ENCODE data around the gene NPR3. TPM values are rescaled to one million over a fixed set of nuclear protein-coding genes. Genes with fewer than 3 reads are reported as not detected.

The NPR3 gene
- polyA plus RNA-seq, 1 of the 3 experiments (the other 2 are of a cell fraction), result 35.8 TPM

DNA sequence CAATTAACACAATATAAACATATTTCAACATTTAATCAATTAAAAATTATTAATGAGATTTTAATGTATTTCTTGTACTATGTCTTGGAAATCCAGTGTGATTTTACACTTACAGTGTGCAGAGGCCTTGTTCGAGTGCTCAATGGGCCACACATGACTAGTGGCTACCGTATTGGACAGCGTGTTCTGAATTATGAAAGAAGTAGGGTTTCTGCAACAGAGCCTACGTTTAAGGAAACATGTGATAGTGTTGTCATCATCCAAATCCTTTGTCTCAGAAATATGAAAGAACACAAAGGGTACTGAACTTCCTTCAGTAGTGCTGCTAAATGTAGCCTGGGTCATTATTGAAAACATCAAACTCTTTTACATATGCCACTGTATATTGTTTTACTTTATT is 29.5 kb downstream of the NPR3 start:
- POLR2A ChIA-PET, result no interaction called here
- Histone ChIP-seq H3K9me2 (no peaks in the 10 kb centered on the region), H2AFZ (ENCODE audit: low read depth) (no peak overlapping the region), H3K9ac (no peak overlapping the region), H3K9me3 (no peaks in the 10 kb centered on the region), H3K27ac (ENCODE audit: low read depth in 2 of 2, low read length in 1 of 2) (no peak overlapping the region), H3K79me2 (ENCODE audit: insufficient read depth) (peaks cover 92% of the 10 kb centered on the region), H3K27me3 (ENCODE audit: insufficient read depth) (no peaks in the 10 kb centered on the region), H3K4me1 (ENCODE audit: control insufficient read depth in 1 of 2, insufficient read depth in 2 of 2, low read depth in 1 of 2, low read length in 1 of 2) (peaks cover 0 to 6% of the 10 kb centered on the region in 2 experiments; a peak in 1 of 4 replicates), H4K20me1 (ENCODE audit: insufficient read depth) (peaks cover 5% of the 10 kb centered on the region; the same call in 1 of the 2 replicates), H3K4me3 (ENCODE audit: low read depth in 2 of 2, low read length in 1 of 2) (no peak overlapping the region), H3F3A (replicated peaks; ENCODE audit: insufficient read depth) (peaks cover 20% of the 10 kb centered on the region), H3K4me2 (no peak overlapping the region), H3K36me3 (replicated peaks in 1 of 2; ENCODE audit: control insufficient read depth in 1 of 2, insufficient read depth in 2 of 2, low read length in 1 of 2) (peaks cover 6 to 78% of the 10 kb centered on the region in 2 experiments)
- CTCF ChIA-PET, result interaction anchor here (0.8 kb wide), 1 partner anchor 12 kb away, joined by 3 read pairs; no protein-coding TSS in a partner anchor
- no peak for DNase-seq
- TF ChIP-seq YY1 (IDR thresholded peaks at IDR 0.05; ENCODE audit: low read depth) (no peak), RXRA (IDR thresholded peaks at IDR 0.05; ENCODE audit: borderline replicate concordance, low read depth) (no peak), RFX5 (IDR thresholded peaks at IDR 0.05; ENCODE audit: low read length) (no peak), NFIC (IDR thresholded peaks at IDR 0.05; ENCODE audit: borderline replicate concordance) (no peak), FOSL2 (IDR thresholded peaks at IDR 0.05; ENCODE audit: borderline replicate concordance, low read depth) (no peak)
- 65% methylated on average over 4 of the region's 4 CpGs for WGBS (ENCODE audit: low lambda C conversion rate)

DNA sequence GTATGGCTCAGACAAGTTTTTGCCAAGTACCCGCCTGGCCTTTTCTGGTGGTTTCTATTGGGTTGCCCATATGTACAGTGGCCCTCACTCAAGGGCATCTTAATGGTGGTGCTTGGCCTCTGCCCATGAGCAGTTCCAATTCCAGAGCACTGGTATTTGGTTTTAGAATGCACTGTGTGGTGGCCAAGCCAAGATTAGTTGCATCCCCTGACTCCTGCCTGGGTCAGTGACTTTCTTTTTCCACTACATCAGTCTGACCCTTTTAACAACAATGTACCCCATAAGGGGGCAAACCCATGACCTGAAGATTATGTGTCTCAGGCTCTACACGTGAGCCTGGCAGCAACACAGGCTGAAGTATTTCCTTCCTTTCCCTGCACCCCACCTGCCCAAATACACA is 34.2 kb downstream of the NPR3 start:
- DNase-seq, result no peak
- ChIA-PET POLR2A (no interaction called here), CTCF (no interaction called here)
- H3K9me2 ChIP-seq, result no peaks in the 10 kb centered on the region
- no peaks in the 10 kb centered on the region for H3K4me1 ChIP-seq (ENCODE audit: control insufficient read depth in 1 of 2, insufficient read depth in 2 of 2, low read depth in 1 of 2, low read length in 1 of 2)
- H3K27ac ChIP-seq (ENCODE audit: low read depth in 2 of 2, low read length in 1 of 2), result no peak overlapping the region
- no peaks in the 10 kb centered on the region for H4K20me1 ChIP-seq (ENCODE audit: insufficient read depth)
- no peaks in the 10 kb centered on the region for H3K27me3 ChIP-seq (ENCODE audit: insufficient read depth)
- WGBS (ENCODE audit: low lambda C conversion rate), result 54% methylated on average over 2 of the region's 2 CpGs
- peaks cover 29% of the 10 kb centered on the region for H3F3A ChIP-seq (replicated peaks; ENCODE audit: insufficient read depth)
- H3K9ac ChIP-seq, result no peak overlapping the region
- H3K36me3 ChIP-seq (replicated peaks in 1 of 2; ENCODE audit: control insufficient read depth in 1 of 2, insufficient read depth in 2 of 2, low read length in 1 of 2), result peaks cover 6 to 97% of the 10 kb centered on the region in 2 experiments
- H3K9me3 ChIP-seq, result peaks cover 18% of the 10 kb centered on the region
- no peak overlapping the region for H3K4me2 ChIP-seq
- H3K79me2 ChIP-seq (ENCODE audit: insufficient read depth), result peaks cover 91% of the 10 kb centered on the region
- H2AFZ ChIP-seq (ENCODE audit: low read depth), result no peak overlapping the region
- H3K4me3 ChIP-seq (ENCODE audit: low read depth in 2 of 2, low read length in 1 of 2), result no peak overlapping the region
- TF ChIP-seq, protein P1, sequence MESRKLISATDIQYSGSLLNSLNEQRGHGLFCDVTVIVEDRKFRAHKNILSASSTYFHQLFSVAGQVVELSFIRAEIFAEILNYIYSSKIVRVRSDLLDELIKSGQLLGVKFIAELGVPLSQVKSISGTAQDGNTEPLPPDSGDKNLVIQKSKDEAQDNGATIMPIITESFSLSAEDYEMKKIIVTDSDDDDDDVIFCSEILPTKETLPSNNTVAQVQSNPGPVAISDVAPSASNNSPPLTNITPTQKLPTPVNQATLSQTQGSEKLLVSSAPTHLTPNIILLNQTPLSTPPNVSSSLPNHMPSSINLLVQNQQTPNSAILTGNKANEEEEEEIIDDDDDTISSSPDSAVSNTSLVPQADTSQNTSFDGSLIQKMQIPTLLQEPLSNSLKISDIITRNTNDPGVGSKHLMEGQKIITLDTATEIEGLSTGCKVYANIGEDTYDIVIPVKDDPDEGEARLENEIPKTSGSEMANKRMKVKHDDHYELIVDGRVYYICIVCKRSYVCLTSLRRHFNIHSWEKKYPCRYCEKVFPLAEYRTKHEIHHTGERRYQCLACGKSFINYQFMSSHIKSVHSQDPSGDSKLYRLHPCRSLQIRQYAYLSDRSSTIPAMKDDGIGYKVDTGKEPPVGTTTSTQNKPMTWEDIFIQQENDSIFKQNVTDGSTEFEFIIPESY (IDR thresholded peaks at IDR 0.05; ENCODE audit: borderline replicate concordance, low read depth), result no peak
- TF ChIP-seq FOXM1 (IDR thresholded peaks at IDR 0.05; ENCODE audit: low read depth) (no peak), EP300 (IDR thresholded peaks at IDR 0.05; ENCODE audit: borderline replicate concordance in 1 of 2, low read depth in 1 of 2, low read length in 1 of 2) (no peak), MXI1 (IDR thresholded peaks at IDR 0.05; ENCODE audit: low read depth, low read length) (no peak), ELF1 (IDR thresholded peaks at IDR 0.05) (no peak), NFIC (IDR thresholded peaks at IDR 0.05; ENCODE audit: borderline replicate concordance) (no peak), RXRA (IDR thresholded peaks at IDR 0.05; ENCODE audit: borderline replicate concordance, low read depth) (no peak), CHD2 (IDR thresholded peaks at IDR 0.05; ENCODE audit: low read length, partially characterized antibody) (no peak), SMC3 (IDR thresholded peaks at IDR 0.05; ENCODE audit: low read depth, low read length) (no peak), GATA2 (CRISPR knock-in tag; IDR thresholded peaks at IDR 0.05) (no peak), JUND (IDR thresholded peaks at IDR 0.05) (no peak), TEAD4 (IDR thresholded peaks at IDR 0.05; ENCODE audit: borderline replicate concordance, insufficient read depth) (no peak)
- TF ChIP-seq, protein P2, sequence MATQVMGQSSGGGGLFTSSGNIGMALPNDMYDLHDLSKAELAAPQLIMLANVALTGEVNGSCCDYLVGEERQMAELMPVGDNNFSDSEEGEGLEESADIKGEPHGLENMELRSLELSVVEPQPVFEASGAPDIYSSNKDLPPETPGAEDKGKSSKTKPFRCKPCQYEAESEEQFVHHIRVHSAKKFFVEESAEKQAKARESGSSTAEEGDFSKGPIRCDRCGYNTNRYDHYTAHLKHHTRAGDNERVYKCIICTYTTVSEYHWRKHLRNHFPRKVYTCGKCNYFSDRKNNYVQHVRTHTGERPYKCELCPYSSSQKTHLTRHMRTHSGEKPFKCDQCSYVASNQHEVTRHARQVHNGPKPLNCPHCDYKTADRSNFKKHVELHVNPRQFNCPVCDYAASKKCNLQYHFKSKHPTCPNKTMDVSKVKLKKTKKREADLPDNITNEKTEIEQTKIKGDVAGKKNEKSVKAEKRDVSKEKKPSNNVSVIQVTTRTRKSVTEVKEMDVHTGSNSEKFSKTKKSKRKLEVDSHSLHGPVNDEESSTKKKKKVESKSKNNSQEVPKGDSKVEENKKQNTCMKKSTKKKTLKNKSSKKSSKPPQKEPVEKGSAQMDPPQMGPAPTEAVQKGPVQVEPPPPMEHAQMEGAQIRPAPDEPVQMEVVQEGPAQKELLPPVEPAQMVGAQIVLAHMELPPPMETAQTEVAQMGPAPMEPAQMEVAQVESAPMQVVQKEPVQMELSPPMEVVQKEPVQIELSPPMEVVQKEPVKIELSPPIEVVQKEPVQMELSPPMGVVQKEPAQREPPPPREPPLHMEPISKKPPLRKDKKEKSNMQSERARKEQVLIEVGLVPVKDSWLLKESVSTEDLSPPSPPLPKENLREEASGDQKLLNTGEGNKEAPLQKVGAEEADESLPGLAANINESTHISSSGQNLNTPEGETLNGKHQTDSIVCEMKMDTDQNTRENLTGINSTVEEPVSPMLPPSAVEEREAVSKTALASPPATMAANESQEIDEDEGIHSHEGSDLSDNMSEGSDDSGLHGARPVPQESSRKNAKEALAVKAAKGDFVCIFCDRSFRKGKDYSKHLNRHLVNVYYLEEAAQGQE (IDR thresholded peaks at IDR 0.05; ENCODE audit: low read depth, low read length), result no peak
- TF ChIP-seq, protein P3, sequence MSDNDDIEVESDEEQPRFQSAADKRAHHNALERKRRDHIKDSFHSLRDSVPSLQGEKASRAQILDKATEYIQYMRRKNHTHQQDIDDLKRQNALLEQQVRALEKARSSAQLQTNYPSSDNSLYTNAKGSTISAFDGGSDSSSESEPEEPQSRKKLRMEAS (IDR thresholded peaks at IDR 0.05; ENCODE audit: low read depth), result no peak
